GM21737 (cell line): Measurements from ENCODE around the gene LDAH.
A peak's percentile ranks its signal among the peaks of the same experiment; 100 is the strongest.

Experiments
- ATAC-seq: cut with Tn5 transposase; IDR thresholded peaks from one replicate; pipeline ENCODE4 v1.9.1; 2021; ENCODE audit warnings: mild to moderate bottlenecking, moderate library complexity; ENCODE audit not compliant: unreplicated experiment

The LDAH gene

GRCh38 chr2:20656561-20656960 lies 166.3 kb downstream of the LDAH start:
- no peak for ATAC-seq

- ATAC-seq: no peak
Measured at GRCh38 chr2:20654535-20654813, 168.4 kb downstream of the LDAH start.

- no peak for ATAC-seq
Measured at GRCh38 chr2:20653695-20654534, 169.0 kb downstream of the LDAH start.

DNA sequence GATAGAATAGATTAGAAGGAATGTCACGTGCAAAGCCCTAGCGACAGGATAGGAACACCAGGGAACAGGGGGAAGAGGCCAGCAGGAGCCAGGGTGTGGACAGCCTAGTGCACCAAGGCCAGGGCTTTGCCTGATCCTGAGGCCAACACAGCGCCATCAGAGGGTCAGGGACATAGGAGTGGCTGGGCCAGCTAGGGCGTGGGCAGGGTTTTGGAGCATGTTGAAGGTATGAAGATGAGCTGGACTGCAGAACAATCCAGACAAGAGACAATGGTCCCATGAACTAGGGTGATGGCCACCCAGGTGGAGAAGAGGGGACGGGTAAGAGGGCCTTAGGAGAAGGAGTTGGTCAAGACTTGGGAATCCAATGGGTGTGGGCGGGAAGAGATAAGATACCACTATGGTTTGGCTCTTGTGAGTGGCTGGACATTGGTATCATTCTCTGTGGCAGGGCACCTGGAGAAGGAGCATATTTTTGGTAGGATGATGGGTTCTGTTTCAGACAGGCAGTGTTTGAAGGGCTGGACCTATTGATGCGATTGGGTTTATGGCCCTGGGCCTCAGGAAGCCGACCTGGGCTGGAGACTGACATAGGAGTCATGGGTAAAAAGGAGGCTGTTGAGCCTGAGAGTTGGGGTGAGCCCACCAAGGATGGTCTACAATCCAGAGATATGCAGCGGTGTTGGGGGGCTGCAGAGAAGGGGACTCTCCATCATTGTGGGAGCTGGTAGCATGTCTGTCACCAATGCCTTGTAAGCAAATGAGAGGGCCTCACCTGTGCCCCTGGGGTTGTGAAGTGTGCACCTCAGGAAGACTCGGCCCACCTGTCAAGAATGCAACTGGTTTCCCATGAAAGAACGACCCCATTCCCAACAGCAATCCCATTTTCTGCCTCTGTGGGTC lies 170.0 kb downstream of the LDAH start:
- no peak for ATAC-seq

DNA sequence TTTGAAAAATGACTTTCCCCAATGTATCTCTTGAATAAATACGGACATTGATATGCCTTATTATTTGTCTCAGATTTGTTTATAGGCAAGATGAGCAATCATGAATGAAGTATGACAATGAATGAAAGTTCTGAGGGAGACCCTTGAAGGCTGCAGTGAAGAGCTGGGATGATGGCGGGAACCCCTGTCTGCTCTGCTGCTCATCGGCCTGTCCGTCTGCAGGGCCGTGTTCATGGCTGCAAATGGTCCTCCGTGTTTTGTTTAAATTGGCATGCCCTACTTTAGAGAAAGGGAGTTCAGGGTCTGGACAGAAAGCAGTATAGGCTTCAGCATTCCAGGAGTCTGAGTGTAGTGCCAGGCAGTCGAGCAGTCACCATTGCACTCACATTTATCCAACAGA lies 170.8 kb downstream of the LDAH start:
- ATAC-seq: no peak

- ATAC-seq: no peak
Measured at GRCh38 chr2:20651731-20652099, 171.2 kb downstream of the LDAH start.

GRCh38 chr2:20650877-20651730 lies 171.8 kb downstream of the LDAH start, which contains the start of gene HS1BP3:
TSS of gene HS1BP3 (minus strand) at chr2:20651098. CDS start at chr2:20651063, 35 bp downstream.
- peak; percentile 97 for ATAC-seq

DNA sequence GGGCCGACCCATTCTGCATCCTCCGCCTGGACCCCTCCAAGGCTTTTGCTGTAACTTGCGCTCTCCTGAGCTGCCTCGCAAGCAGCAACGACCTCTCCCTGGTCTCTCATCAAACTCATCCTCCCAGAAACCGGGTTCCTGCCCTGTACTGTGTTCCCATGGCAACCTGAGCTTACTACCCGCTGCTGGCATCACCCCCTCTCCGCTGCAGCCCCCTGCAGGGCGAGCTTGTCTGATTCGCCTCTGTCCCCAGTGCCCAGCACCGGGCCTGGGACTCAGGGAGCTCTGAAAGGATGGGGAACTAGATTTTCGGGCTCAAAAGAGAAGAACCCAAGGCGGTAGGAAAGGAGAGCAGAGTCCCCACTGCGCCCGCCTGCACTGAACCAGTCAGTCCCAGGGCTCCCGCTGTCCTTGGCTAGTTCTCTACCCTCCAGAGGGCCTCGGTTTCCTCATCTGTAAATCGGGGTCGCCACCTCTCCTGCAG lies 172.5 kb downstream of the LDAH start:
- ATAC-seq: no peak

GRCh38 chr2:20649976-20650375 lies 172.9 kb downstream of the LDAH start:
- no peak for ATAC-seq

DNA sequence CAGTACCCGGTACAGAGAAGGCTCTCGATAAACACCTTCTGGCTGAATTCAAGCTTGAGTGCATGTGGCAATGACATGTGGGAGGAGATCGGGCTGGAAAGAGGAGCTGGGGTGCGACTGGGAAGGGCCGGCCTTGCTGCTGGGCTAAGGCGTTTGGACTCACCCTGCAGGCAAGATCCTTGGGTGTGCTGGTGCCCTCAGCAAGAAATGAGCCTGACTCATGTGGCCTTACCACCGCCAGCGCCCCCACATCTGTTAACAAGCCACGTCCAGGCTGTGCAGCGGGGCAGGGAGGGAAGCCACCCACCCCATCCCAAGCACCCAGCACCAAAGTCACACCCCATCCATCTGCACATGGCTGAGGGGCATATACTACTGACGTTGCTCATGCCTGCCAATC lies 173.3 kb downstream of the LDAH start:
- no peak for ATAC-seq

GRCh38 chr2:20648831-20649230 lies 174.1 kb downstream of the LDAH start:
- no peak for ATAC-seq

DNA sequence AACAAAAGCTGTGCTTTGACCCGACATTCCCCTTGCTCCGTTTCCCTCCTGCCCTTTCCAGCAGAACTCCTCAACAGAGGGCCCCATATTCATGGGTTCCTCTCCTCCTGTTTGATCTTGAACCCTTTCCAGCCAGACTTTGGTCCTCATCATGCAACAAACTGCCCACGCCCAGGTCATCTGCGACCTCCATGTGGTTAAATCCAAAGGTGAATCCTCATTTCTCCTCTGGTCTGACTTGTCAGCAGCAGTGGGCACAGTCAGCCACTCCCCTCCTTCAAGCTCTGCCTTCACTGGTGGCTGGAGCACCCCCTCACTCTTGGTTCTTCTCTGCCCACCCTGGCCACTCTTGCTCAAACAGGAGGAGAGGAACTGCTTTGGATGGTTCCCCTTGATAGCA lies 174.7 kb downstream of the LDAH start:
- ATAC-seq: no peak

GRCh38 chr2:20647738-20648137 lies 175.2 kb downstream of the LDAH start:
- ATAC-seq: no peak

DNA sequence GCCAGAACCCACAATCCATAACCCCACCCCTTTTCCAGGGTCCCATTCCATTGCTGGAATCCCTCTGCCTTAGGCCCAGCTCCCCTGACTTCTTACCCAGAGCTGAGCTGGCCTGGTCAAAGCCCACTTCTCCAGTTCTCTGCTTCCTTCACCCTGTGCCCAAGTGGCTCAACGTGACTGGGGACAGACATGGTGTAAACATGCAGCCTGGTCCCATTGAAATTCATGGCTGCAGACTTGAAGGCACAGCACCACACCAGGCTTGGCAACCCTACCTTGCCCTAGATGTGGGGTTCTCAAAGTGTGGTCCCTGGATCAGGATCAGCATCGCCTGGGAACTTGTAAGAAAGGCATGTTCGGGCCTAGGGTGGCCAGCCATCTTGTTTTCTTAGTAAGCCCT lies 175.7 kb downstream of the LDAH start:
- ATAC-seq: no peak

DNA sequence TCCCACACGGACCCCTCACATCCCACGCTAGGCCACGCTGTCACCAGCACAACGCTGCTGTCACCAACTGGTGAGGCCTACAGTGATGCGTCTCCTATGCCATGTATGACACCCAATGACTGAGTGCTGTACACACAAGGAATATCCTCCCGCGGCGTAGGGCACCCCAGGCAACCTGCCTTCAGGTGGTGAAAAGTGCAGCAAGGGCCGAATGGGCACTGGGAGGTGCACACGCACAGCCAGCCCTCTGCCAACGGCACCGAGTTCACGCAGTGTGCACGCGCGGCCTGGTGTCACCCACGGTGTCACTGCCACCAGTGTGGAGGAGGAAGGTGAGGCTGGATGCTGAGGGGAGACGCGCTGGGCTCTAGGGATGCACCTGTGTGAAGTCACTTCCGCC lies 176.5 kb downstream of the LDAH start:
- ATAC-seq: no peak

GRCh38 chr2:20645761-20646160 lies 177.1 kb downstream of the LDAH start:
- no peak for ATAC-seq

DNA sequence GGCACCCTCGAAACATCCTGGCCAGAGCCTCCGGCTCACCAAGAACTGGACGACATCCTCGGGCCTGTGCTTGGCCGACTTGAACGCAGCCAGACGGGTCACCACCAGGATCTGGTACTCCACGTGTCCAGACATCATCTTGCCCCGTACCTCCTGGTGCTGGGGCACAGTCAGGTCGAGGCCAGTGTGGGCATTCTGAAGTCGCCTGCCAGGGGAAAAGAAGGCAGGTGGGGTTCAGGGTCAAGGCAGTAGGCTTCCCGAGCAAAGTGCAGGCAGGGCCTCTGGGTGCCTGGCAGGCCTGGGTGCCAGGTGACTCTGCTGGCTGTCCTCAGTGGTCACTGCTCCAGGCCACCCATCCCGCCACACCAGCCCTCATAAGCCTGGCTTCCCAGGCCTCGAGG lies 177.6 kb downstream of the LDAH start:
- no peak for ATAC-seq

DNA sequence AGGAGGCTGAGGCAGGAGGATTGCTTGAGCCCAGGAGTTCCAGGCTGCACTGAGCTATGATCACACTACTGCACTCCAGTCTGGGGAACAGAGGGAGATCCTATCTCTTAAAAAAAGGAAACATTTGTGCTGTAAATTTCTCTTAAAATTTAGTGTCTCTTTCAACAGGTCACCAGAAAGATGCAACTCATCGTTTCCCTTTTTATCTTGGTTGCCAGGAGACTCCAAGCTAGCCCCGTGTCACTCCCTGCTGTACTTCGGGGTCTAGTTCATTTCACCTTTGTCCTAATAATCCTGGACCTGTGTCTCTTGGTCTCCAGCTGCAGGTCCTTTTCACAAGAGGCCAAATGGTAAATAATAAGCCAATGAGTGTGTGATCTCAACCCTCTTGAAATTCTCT lies 179.1 kb downstream of the LDAH start:
- ATAC-seq: no peak

DNA sequence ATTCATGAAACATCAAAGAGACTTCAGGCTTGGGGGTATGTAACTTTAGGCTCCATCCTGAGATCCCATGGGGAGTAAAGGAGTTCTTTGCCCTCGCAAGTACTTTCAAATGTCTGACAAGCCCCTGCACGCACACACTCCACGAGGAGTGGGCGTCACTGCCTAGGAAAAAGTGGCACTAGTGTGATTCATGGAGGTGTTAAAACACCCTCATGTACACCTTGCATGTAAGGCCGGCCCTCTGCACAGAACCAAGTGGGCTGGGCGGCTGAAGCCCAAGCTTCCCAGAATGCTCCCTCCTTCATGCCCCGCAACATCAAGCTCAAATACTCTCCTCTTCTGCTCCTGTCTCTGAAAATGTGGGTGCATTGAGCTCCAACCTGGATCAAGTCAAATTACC lies 179.8 kb downstream of the LDAH start:
- ATAC-seq: no peak

- peak; percentile 86 for ATAC-seq
Measured at GRCh38 chr2:20642055-20642971, 180.6 kb downstream of the LDAH start.
